HepG2 (cell line): ENCODE measurements around the gene TMEM132E. TPM values are rescaled to one million over a fixed set of nuclear protein-coding genes. Genes with fewer than 3 reads are reported as not detected.

Experiments
- ATF7-NPFF ChIP-seq: sonication (generic); formaldehyde crosslinking; IDR thresholded peaks from 2 replicates; pipeline ENCODE4 v1.8.1; 2023; ENCODE audit warnings: mild to moderate bottlenecking, low read depth, missing genetic modification reagents, moderate library complexity
- HIC2 ChIP-seq: sonication (generic); formaldehyde crosslinking; IDR thresholded peaks from 2 replicates; pipeline ENCODE4 v1.9.0; 2022; ENCODE audit warnings: low read depth, missing genetic modification reagents
- HNRNPLL ChIP-seq: fragments of 200-400 bp; formaldehyde crosslinking; IDR thresholded peaks from 2 replicates; pipeline ENCODE4 v1.6.1; 2017; ENCODE audit warnings: mild to moderate bottlenecking, low read depth, low read length; ENCODE audit not compliant: poor library complexity, severe bottlenecking
- RFXAP ChIP-seq: sonication (generic); formaldehyde crosslinking; IDR thresholded peaks from 2 replicates; pipeline ENCODE4 v1.4.0; 2020; ENCODE audit warnings: missing genetic modification reagents, borderline replicate concordance
- SKIL ChIP-seq: sonication (generic); formaldehyde crosslinking; IDR thresholded peaks from 2 replicates; pipeline ENCODE4 v1.8.0; 2022; ENCODE audit warnings: missing genetic modification reagents, mild to moderate bottlenecking, moderate library complexity, borderline replicate concordance
- ZC3H4 ChIP-seq: sonication (generic); formaldehyde crosslinking; IDR thresholded peaks from 2 replicates; pipeline ENCODE4 v1.4.0; 2020; ENCODE audit warnings: missing genetic modification reagents, borderline replicate concordance
- polyA plus RNA-seq, 8 experiments: library from polyadenylated mRNA; depleted of rRNA in 3 of 8; stranded (reverse) in 7 of 8; unstranded in 1 of 8; fragments of >200 nt; fragmentation: Illumina TruSeq in 4 of 8; extraction: Trizol in 4 of 8; gene quantifications; 2 replicates each; pipeline versions ENCODE4 v1.2.1 to v1.2.3, GENCODE V29; 2011 to 2016; ENCODE audit warnings: low read depth in 4 of 8, missing spikeins in 1 of 8, mixed read lengths in 1 of 8; ENCODE audit not compliant: insufficient read depth in 1 of 8
- total RNA-seq, 5 experiments: library from RNA; depleted of rRNA; stranded (reverse); fragments of >200 nt; fragmentation: Illumina TruSeq; extraction: Trizol; gene quantifications; 2 replicates each; pipeline ENCODE4 v1.2.3, GENCODE V29; 2016; ENCODE audit warnings: low read depth in 1 of 5
- TF ChIP-seq, protein P1 (sequence below): IDR thresholded peaks from 2 replicates; pipeline ENCODE4 v1.6.1; 2016; ENCODE audit warnings: control low read depth

Gene TMEM132E
- total and polyA plus RNA-seq, 2 of the 13 experiments (the other 11 are each of a cell fraction or from before 2014, with no cell fraction given): not detected

DNA sequence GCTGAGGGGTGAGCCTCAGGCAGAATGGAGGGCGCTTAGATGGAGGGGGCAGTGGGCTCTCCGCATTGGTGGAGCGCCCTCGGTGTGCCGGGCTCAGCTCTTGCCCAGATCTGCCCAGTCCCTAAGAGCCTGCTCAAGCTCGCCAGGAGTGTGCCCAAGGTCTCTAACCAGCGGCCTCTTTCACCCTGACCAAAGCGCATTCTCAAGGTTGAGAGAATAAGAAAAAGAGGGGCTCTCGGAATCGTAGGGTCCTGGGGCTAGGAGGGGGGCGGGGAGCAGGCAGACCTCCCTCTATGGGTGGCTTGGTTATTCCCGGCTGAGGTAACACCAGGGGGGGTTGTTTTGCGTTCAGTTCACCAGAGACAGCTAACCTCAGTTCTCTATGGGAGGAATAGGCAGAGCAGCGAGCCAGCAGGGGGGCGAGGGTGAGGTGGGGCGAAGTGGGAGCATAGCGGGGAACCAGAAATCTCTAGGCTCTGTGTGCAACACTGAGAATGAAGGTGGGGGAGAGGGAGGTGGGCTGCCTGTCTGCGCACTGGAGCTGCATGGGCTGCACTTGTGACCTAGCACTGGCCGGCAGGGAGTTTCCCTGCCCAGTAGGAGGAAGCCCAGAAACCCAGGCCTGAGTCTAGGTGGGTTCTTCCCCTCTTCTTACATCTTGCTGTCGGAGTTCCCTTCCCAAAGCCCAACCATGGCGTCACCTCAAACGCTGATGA lies 3.0 kb downstream of the TMEM132E start (continued):
- TF ChIP-seq ZC3H4 (CRISPR knock-in tag): no peak
- TF ChIP-seq HIC2 (CRISPR knock-in tag): no peak
- TF ChIP-seq, protein P1, sequence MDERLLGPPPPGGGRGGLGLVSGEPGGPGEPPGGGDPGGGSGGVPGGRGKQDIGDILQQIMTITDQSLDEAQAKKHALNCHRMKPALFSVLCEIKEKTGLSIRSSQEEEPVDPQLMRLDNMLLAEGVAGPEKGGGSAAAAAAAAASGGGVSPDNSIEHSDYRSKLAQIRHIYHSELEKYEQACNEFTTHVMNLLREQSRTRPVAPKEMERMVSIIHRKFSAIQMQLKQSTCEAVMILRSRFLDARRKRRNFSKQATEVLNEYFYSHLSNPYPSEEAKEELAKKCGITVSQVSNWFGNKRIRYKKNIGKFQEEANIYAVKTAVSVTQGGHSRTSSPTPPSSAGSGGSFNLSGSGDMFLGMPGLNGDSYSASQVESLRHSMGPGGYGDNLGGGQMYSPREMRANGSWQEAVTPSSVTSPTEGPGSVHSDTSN (CRISPR knock-in tag): no peak
- no peak for TF ChIP-seq HNRNPLL
- TF ChIP-seq SKIL: no peak
- no peak for TF ChIP-seq ATF7-NPFF
- no peak for TF ChIP-seq RFXAP (CRISPR knock-in tag)
